GM19351 (cell line): ENCODE data around the gene SF3B6.
A peak's percentile ranks its signal among the peaks of the same experiment; 100 is the strongest.
"Not testable (repeated sequence)": the region's sequence is repeated elsewhere in the genome, so short reads cannot be mapped to it uniquely, and the experiment has no call there.

ENCODE experiments used
- ATAC-seq: cut with Tn5 transposase; IDR thresholded peaks from one replicate; pipeline ENCODE4 v1.9.1; 2021; ENCODE audit warnings: mild to moderate bottlenecking, moderate library complexity; ENCODE audit not compliant: unreplicated experiment

The SF3B6 gene

DNA sequence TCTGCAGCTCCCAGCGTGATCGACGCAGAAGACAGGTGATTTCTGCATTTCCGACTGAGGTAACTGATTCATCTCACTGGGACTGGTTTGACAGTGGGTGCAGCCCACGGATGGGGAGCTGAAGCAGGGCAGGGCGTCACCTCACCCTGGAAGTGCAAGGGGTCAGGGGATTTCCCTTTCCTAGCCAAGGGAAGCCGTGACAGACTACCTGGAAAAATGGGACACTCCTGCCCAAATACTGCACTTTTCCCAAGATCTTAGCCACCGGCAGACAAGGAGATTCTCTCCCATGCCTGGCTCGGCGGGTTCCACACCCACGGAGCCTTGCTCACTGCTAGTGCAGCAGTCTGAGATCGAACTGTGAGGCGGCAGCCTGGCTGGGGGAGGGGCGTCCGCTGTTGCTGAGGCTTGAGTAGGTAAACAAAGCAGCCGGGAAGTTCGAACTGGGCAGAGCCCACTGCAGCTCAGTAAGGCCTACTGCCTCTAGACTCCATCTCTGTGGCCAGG is 19.1 kb upstream of the SF3B6 start:
- ATAC-seq: not testable (repeated sequence)

DNA sequence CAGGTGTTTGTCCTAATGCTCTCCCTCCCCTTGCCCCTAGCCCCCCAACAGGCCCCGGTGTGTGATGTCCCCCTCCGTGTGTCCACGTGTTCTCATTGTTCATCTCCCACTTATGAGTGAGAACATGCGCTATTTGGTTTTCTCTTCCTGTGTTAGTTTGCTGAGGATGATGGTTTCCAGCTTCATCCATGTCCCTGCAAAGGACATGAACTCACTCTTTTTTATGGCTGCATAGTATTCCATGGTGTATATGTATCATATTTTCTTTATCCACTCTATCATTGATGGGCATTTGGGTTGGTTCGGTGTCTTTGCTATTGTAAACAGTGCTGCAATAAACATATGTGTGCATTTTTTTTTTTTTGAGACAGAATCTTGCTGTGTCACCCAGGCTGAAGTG is 17.1 kb upstream of the SF3B6 start:
- not testable (repeated sequence) for ATAC-seq

- no peak for ATAC-seq
Measured at GRCh38 chr2:24088821-24089359, 12.8 kb upstream of the SF3B6 start.

DNA sequence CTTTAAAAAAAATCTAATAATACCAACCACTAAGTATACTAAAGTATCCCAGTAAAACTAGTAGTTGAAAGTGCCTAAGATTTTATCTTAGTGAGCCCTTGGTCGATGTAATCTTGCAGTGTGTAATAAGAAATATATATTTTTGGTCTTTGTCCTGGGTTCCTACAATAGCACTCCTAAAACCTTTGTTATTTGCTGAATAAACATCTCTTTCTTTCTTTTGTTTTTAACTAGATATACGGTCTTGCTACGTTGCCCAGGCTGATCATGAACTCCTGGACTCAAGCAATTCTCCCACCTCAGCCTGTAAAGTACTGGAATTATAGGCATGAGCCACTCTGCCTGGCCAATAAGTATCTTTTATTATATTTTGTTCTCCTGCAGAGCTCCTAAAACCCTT is 10.9 kb upstream of the SF3B6 start:
- ATAC-seq: no peak

- ATAC-seq: no peak
Measured at GRCh38 chr2:24086241-24086640, 10.1 kb upstream of the SF3B6 start.

DNA sequence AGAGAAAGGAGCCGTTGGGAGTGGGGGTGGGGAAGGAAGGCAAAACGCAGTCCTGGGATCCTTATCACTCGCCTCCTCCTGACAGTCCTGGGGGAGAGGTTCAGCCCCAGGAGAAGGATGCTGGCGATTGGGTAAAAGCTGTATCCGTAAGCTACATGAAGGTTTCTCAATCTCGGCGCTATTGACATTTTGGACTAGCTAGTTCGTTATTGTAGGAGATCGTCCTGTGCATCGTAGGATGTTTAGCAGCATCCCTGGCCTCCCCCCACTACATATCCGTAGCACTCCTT is 9.0 kb upstream of the SF3B6 start:
- no peak for ATAC-seq

DNA sequence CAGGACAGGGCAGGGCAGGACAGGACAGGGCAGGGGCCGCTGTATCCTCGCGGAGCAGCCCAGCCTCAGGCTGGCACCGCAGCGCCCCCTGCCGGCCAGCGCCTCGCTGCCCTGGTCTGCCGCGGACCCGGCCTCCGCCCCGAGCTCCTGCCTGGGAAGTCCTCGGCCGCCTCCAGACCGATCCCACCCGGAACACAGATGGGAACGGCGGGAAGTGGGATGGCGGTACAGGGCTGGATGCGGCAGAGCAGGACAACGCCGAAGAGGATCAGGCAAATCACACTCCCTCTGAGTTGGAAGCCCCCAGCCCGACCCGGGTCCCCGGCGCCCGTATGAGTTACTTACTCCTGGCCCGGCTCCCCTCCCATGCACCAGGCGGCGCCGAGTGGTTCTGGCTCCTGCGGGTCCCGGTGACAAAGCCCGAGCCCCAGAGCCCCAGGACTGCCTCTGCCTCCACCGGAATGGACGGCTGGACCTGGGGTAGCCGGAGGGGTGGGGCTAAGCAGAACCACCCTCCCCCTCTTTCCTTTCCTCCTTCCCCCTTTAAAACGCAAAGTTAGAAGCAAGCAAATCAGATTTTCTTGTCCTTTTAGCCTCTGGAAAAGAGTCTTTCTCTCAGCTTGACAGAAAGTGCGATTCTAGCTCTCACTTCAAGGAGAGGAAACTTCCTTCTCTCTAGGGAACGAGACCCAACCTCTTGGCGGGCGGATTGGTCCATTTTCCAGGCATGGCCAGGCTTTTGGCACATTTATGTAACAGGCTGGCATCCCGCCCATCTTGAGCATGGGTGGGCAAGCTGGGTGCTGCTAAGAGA is 8.5 kb upstream of the SF3B6 start, which contains the start of gene TP53I3:
Gene TP53I3 (minus strand): TSS at position 449 of the 814 bp plus-strand sequence. CDS start 508 bp downstream, outside the sequence.
- ATAC-seq: peak; percentile 76

GRCh38 chr2:24083567-24084385 is 7.7 kb upstream of the SF3B6 start:
- peak; percentile 79 for ATAC-seq

- ATAC-seq: no peak
Measured at GRCh38 chr2:24082787-24083566, 6.9 kb upstream of the SF3B6 start.

DNA sequence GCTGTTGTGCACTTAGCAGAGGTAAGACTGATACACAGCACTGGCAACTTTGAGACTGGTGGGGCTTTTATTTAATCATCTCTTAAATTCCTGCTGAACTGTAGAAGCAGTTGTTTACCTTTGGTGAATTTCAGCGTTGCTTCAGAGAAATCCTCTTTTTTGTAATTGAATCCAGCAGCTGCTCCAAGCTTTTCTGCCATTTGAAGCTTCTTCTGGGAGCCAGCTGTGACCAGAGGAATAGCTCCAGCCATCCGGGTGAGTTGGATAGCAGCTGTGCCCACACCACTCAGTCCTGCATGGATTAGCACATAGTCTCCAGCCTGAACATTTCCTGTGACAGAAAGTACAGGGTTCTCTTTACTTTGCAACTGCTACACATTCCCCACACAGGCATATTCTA is 4.6 kb upstream of the SF3B6 start:
- no peak for ATAC-seq

DNA sequence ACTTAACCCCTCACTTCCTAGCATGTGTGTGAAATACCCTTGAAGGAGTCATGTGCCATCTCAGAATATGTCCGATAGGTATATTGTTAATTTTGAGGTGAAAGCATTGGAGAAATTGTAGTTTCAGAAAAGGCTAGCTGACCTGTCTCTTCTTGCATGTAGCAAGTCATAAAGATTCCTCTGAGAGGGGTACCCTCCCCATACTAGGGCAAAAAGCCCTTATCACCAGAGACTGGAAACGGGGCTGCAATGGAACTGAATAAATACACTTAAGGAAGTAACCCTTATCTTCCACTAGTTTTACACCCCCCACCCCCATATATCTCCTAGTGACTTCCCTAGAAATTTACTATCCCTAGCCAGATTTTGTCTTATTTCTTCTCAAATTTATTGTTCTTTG is 1.8 kb upstream of the SF3B6 start:
- no peak for ATAC-seq

- no peak for ATAC-seq
Measured at GRCh38 chr2:24077535-24077877, 1.4 kb upstream of the SF3B6 start.

DNA sequence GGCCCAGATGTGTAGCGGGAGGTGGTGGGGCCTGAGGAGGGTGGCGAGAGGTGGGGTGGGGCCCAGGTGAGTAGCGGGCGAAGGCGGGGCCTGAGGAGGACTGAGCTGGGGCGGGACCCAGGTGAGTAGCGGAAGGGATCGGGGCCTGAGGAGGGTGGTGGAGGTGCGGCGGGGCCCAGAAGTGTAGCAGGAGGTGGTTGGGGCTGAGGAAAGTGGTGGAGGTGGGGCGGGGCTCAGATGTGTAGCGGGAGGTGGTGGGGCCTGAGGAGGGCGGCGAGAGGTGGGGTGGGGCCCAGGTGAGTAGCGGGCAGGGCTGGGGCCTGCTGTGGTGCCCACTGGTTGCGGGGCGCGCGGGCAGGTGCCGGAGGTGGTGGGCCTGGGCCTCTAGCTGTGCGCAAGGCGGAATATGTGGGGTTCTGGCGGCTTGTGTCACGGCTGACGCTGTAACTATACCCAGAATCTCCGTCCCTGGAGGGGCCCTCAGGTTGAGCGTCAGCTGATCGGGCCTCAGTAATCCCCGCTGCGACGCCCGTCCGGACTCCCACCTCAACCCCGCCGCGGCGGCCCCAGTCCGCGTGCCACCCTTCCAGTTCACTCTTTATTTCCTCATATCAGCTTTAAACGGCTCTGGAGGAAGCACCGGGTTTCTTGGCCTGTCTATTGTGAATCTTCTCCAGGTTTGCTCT is 866 bp upstream of the SF3B6 start:
- peak; percentile 9 for ATAC-seq

GRCh38 chr2:24075259-24075658 is 867 bp downstream of the SF3B6 start:
- no peak for ATAC-seq

DNA sequence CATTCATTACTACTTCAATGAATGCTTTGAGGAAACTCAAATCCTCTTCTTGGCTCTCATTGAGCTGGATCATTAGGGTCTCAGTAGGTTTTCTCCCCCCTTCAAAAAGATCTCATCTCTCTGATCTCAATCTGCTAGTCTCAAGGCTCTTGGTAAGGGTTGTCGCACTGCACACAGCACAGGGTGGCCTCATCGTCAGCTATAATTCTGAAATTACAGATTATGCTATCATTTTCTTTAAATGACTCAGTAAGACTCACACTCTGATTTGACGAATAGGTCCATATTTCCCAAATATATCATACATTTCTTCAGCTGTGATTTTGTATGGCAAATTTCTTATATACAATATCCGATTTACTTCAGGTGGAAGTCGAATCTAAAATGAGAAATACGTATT is 2.3 kb downstream of the SF3B6 start:
- no peak for ATAC-seq

- ATAC-seq: no peak
Measured at GRCh38 chr2:24072259-24072658, 3.9 kb downstream of the SF3B6 start.

- no peak for ATAC-seq
Measured at GRCh38 chr2:24065341-24065740, 10.8 kb downstream of the SF3B6 start.

- no peak for ATAC-seq
Measured at GRCh38 chr2:24058564-24059271, 17.4 kb downstream of the SF3B6 start.

DNA sequence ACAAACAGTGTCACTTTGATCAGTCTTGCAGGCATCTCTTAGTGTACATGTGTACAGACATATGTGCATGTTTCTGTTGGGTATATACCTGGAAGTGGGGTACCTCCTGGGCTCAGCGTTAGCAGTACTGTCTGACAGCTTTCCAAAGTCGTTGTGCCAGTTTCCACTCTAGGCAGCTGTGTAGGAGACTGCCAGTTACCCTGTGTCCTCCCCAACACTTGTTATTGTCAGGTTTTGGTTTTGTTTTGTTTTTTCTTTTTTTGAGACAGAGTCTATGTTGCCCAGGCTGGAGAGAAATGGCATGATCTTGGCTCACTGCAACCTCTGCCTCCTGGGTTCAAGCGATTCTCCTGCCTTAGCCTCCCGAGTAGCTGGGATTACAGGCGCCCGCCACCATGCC is 20.4 kb downstream of the SF3B6 start:
- ATAC-seq: no peak
